AG10803 (cell line): Measurements from ENCODE around the gene ZNF81.
A peak's percentile ranks its signal among the peaks of the same experiment; 100 is the strongest.
"Not testable (repeated sequence)": the region's sequence is repeated elsewhere in the genome, so short reads cannot be mapped to it uniquely, and the experiment has no call there.

Source experiments
- DNase-seq: peaks from one replicate; pipeline ENCODE4 v3.0.0; 2010; ENCODE audit warnings: low read depth
- H3K4me3 ChIP-seq: 2 replicates; pipeline ENCODE4 v1.5.1; 2011; ENCODE audit warnings: mild to moderate bottlenecking, low read length, control low read depth
- TF ChIP-seq, protein P1 (sequence below): conservative IDR thresholded peaks from 2 replicates; pipeline ENCODE4 v1.5.1; 2011; ENCODE audit warnings: mild to moderate bottlenecking, low read length, control low read depth, inconsistent platforms

The ZNF81 gene

DNA sequence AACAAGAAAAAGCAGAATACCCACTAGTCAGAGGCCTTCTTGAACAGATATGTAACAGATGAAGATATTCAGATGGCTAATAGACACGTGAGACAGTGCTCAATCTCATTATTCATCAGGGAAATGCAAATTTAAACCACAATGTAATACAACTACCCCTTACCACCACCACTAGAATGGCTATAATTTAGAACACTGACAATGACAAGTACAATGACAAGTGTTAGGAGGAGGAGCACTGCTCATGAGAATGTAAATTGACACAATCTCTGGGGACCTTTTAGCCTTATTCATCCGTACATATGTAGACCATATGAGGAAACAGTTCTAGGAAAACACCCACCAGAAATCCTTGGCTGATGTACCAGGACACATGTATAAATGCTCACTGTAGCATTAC lies 13.1 kb downstream of the ZNF81 start:
- H3K4me3 ChIP-seq, result no peak overlapping the region
- TF ChIP-seq, protein P1, sequence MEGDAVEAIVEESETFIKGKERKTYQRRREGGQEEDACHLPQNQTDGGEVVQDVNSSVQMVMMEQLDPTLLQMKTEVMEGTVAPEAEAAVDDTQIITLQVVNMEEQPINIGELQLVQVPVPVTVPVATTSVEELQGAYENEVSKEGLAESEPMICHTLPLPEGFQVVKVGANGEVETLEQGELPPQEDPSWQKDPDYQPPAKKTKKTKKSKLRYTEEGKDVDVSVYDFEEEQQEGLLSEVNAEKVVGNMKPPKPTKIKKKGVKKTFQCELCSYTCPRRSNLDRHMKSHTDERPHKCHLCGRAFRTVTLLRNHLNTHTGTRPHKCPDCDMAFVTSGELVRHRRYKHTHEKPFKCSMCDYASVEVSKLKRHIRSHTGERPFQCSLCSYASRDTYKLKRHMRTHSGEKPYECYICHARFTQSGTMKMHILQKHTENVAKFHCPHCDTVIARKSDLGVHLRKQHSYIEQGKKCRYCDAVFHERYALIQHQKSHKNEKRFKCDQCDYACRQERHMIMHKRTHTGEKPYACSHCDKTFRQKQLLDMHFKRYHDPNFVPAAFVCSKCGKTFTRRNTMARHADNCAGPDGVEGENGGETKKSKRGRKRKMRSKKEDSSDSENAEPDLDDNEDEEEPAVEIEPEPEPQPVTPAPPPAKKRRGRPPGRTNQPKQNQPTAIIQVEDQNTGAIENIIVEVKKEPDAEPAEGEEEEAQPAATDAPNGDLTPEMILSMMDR, result no peak
- DNase-seq, result peak; percentile 18

DNA sequence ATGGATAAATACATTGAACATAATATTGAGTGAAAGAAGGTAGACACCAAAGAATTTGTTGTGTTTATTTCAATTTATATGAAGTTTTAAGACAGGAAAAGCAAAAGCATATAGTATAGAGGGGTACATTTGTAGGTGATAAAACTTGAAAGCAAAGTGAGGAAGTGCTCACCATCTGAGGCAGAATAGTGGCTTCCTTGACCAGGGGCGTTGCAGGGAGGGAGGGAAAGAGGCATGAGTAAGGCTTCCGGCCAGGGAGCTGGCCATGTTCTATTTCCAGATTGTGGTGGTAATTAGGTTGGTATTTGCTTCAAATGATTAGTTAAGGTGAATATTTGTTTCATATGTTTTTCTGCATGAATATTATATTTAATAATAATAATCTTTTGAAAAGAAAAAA lies 13.7 kb downstream of the ZNF81 start:
- H3K4me3 ChIP-seq, DNase-seq: not testable (repeated sequence)

DNA sequence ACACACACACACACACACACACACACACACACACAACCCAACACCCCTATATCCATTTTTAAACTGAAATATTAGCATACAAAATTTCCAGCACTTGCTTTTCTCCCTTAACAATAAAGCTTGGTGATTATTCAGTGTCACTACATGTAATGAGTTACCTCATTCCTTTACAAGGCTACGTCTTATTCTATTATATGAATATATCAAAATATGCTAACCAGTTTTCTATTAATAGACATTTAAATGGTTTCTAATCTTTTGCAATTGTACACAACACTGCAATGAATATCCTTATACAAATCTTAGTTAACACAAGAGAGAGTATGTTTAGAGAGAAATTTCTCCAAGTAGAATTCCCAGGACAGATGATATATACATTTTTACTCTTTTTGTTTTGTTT lies 14.2 kb downstream of the ZNF81 start:
- TF ChIP-seq, protein P1, result no peak
- DNase-seq, result no peak

DNA sequence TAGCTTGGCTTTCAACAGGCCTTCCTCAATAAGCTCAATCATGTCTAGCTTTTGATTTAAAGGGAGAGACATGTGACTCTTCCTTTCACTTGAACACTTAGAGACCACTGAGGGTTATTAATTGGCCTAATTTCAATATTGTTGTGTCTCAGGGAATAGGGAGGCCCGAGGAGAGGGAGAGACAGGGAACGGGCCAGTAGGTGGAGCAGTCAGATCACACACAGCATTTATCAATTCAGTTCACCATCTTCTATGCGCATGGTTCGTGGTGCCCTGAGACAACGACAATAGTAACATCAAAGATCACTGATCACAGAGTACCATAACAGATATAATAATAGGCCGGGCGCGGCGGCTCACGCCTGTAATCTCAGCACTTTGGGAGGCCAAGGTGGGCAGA lies 17.8 kb downstream of the ZNF81 start:
- TF ChIP-seq, protein P1, result peak; percentile 38
- peak; percentile 10 for DNase-seq
- H3K4me3 ChIP-seq, result no peak overlapping the region

More for the DNA sequence above, 14.2 kb downstream of the ZNF81 start:
- H3K4me3 ChIP-seq, result no peak overlapping the region

DNA sequence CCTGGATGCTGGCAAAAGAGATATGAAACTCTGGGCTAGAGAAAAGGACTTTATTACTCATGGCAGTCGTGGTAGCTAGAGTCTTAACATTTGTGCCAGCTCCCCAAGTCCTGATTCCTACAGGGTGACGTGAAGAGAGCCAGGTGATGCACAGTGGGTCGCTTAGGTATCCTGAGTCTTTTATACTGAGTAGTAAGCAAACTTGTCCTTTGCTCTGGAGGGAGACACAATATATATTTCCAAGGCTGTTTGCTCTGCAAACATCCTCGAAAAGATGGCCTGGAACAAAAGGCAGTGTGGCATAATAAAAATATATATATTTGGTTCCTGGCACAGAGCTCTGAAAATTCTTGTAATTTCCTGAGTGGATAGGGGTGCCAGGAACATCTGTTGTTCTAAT lies 23.0 kb downstream of the ZNF81 start:
- no peak for DNase-seq
- no peak overlapping the region for H3K4me3 ChIP-seq
- TF ChIP-seq, protein P1, result no peak

DNA sequence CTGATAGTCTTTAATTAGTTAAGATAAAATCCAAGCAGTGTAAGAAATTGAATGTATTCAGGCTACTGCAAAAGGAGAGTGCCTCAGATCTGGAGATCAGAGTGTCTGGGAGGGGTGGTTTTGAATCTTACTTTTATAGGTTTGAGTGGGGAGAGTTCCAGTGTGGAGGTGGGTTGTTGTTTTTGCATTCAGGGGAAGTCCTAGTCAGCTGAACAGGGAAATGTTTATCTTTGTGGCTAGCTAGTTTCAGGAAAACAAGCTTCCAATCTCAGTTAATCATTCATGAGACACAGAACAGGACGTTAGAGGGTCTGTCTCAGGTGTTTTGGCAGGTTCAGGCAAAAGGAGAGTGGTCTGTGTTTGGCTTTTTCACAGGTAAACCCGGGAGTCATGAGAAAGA lies 26.0 kb downstream of the ZNF81 start:
- TF ChIP-seq, protein P1, result no peak
- DNase-seq, result no peak
- H3K4me3 ChIP-seq, result no peak overlapping the region

DNA sequence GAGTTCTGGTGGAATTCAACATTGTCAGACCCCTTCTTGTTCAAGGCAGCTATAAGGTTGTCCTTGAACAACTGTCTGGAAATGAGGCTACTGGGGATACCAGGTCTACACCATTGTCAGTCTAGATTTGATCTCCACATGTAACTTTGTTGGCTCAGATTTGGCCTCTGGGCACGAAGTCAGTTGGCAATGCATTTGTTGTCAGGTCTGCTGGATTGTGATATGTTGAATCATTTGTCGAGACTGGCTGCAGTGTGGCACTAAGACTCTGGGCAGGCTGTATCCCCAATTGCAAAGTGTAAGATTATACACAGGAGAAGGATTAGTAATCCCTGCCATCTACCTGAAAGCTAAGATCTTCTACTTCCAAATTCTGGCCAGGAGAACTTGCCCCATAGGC lies 26.5 kb downstream of the ZNF81 start:
- no peak overlapping the region for H3K4me3 ChIP-seq
- no peak for DNase-seq
- TF ChIP-seq, protein P1, result no peak

DNA sequence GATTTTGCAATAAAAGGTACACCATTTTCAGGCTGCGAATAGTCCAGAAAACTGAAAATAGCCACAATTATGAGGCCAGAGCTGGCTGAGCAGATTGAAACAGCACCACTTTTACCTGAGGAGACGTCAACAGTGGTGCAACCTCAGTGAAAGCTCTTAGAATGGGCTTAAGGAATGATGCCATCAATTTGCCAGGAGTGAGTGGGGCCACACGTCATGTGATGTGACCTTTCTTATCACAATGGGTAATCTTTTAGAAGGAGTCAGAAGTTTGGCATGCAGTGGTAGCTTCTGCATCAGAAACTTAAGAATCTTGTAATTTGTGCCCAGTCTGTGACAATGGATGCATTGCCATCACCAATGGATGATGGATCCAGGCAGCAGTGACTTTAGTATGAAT lies 27.6 kb downstream of the ZNF81 start:
- DNase-seq, result no peak
- TF ChIP-seq, protein P1, result no peak
- no peak overlapping the region for H3K4me3 ChIP-seq
